Stimulated activated CD4-positive, alpha-beta T cell treated with anti-CD3 and anti-CD28 coated beads, Interleukin-12 subunit alpha, Interleukin-12 subunit beta, amount 100 ng/mL, for 4 hours (primary cell): ENCODE results near the gene LBP.
"Not testable (repeated sequence)": the region's sequence is repeated elsewhere in the genome, so short reads cannot be mapped to it uniquely, and the experiment has no call there.

Experiments used
- DNase-seq: peaks from one replicate; pipeline ENCODE4 v3.0.0-alpha.2; 2020

LBP gene

GRCh38 chr20:38353316-38353715, 7.0 kb downstream of the LBP start:
- no peak for DNase-seq

- no peak for DNase-seq
Measured at GRCh38 chr20:38354227-38354626, 7.9 kb downstream of the LBP start.

- DNase-seq: no peak
Measured at GRCh38 chr20:38355161-38356012, 9.1 kb downstream of the LBP start.

GRCh38 chr20:38357653-38358207, 11.4 kb downstream of the LBP start:
- no peak for DNase-seq

- no peak for DNase-seq
Measured at GRCh38 chr20:38358556-38358955, 12.3 kb downstream of the LBP start.

GRCh38 chr20:38363004-38363747, 16.9 kb downstream of the LBP start:
- DNase-seq: no peak

GRCh38 chr20:38369389-38369788, 23.1 kb downstream of the LBP start:
- DNase-seq: no peak

- DNase-seq: no peak
Measured at GRCh38 chr20:38372806-38373205, 26.5 kb downstream of the LBP start.

- no peak for DNase-seq
Measured at GRCh38 chr20:38373231-38373867, 27.1 kb downstream of the LBP start.

- no peak for DNase-seq
Measured at GRCh38 chr20:38373898-38374297, 27.6 kb downstream of the LBP start.

GRCh38 chr20:38377039-38377685, 30.9 kb downstream of the LBP start:
- no peak for DNase-seq

GRCh38 chr20:38377838-38378237, 31.6 kb downstream of the LBP start:
- DNase-seq: not testable (repeated sequence)

GRCh38 chr20:38383147-38383546, 36.9 kb downstream of the LBP start:
- DNase-seq: no peak

- no peak for DNase-seq
Measured at GRCh38 chr20:38386004-38386403, 39.7 kb downstream of the LBP start.

GRCh38 chr20:38386851-38387250, 40.6 kb downstream of the LBP start:
- DNase-seq: no peak

GRCh38 chr20:38387953-38388352, 41.7 kb downstream of the LBP start:
- DNase-seq: no peak

- DNase-seq: no peak
Measured at GRCh38 chr20:38392356-38392755, 46.1 kb downstream of the LBP start.

GRCh38 chr20:38393259-38393658, 47.0 kb downstream of the LBP start:
- DNase-seq: no peak

GRCh38 chr20:38395165-38395564, 48.9 kb downstream of the LBP start:
- no peak for DNase-seq

GRCh38 chr20:38395751-38396395, 49.6 kb downstream of the LBP start:
- not testable (repeated sequence) for DNase-seq

- no peak for DNase-seq
Measured at GRCh38 chr20:38402089-38402488, 55.8 kb downstream of the LBP start.

- DNase-seq: no peak
Measured at GRCh38 chr20:38402816-38403215, 56.5 kb downstream of the LBP start.
